HG03439 (cell line): Measurements from ENCODE around the gene PHB1.
"Not testable (repeated sequence)": the region's sequence is repeated elsewhere in the genome, so short reads cannot be mapped to it uniquely, and the experiment has no call there.

Source experiments
- ATAC-seq: cut with Tn5 transposase; IDR thresholded peaks from one replicate; pipeline ENCODE4 v1.9.1; 2021; ENCODE audit warnings: mild to moderate bottlenecking, moderate library complexity; ENCODE audit not compliant: unreplicated experiment

Gene PHB1

GRCh38 chr17:49406421-49407061, 8.1 kb downstream of the PHB1 start:
- no peak for ATAC-seq

GRCh38 chr17:49404906-49405305, 9.8 kb downstream of the PHB1 start:
- ATAC-seq: no peak

- no peak for ATAC-seq
Measured at GRCh38 chr17:49404361-49404760, 10.3 kb downstream of the PHB1 start.

- ATAC-seq: no peak
Measured at GRCh38 chr17:49403514-49404289, 11.0 kb downstream of the PHB1 start.

- ATAC-seq: no peak
Measured at GRCh38 chr17:49402706-49403105, 12.0 kb downstream of the PHB1 start.

GRCh38 chr17:49401971-49402611, 12.6 kb downstream of the PHB1 start:
- ATAC-seq: no peak

- no peak for ATAC-seq
Measured at GRCh38 chr17:49399995-49400394, 14.7 kb downstream of the PHB1 start.

- no peak for ATAC-seq
Measured at GRCh38 chr17:49397586-49397985, 17.1 kb downstream of the PHB1 start.

- no peak for ATAC-seq
Measured at GRCh38 chr17:49393491-49394255, 21.0 kb downstream of the PHB1 start.

GRCh38 chr17:49390548-49391324, 23.9 kb downstream of the PHB1 start:
- ATAC-seq: no peak

GRCh38 chr17:49389514-49390347, 25.0 kb downstream of the PHB1 start:
- ATAC-seq: not testable (repeated sequence)

GRCh38 chr17:49388692-49389513, 25.8 kb downstream of the PHB1 start:
- ATAC-seq: no peak

- no peak for ATAC-seq
Measured at GRCh38 chr17:49388290-49388640, 26.4 kb downstream of the PHB1 start.

GRCh38 chr17:49387498-49388289, 27.0 kb downstream of the PHB1 start:
- no peak for ATAC-seq

- ATAC-seq: no peak
Measured at GRCh38 chr17:49386373-49386772, 28.3 kb downstream of the PHB1 start.

- no peak for ATAC-seq
Measured at GRCh38 chr17:49384951-49385350, 29.7 kb downstream of the PHB1 start.

- no peak for ATAC-seq
Measured at GRCh38 chr17:49383060-49383459, 31.6 kb downstream of the PHB1 start.

- no peak for ATAC-seq
Measured at GRCh38 chr17:49382556-49382955, 32.1 kb downstream of the PHB1 start.
